GF-D8 (cell line): Measurements from ENCODE around the gene SBF1.

ENCODE experiments used
- DNase-seq: peaks from one replicate; lab custom pipeline; 2025; lab: John Stamatoyannopoulos, UW

The SBF1 gene

DNA sequence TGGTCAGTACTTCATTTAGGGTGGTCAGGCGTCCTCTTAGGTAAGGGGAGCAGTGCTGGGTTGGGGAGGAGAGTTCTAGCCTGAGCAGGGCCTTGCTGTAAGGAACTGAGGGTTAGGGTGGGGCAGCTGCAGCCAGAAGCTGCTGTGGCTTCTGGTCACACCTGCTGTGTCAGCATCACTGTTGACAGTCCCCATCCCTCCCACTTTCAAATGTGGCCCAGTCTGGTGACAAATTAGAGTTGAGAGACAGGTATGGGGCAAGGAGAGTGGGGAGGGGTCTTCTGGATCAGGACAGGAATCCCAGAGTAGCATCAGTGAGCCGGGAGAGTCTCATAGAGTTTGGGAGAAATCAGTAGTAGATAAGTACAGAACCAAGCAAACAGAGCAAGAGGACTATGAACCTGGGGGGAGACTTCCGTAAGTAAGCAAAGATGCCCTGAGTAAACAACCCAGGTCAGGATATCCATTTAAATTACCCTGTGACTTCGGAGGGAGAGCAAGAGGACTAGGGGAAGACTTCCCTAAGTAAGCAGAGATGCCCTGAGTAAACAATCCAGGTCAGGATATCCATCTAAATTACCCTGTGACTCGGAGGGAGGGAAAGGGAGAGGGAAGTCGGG, 78.0 kb downstream of the SBF1 start:
- DNase-seq: no peak
